EL (cell line): ENCODE results near the gene GRB10.

Experiments used
- DNase-seq: peaks from one replicate; pipeline ENCODE4 v3.0.0-alpha.2; 2016

GRB10 gene

DNA sequence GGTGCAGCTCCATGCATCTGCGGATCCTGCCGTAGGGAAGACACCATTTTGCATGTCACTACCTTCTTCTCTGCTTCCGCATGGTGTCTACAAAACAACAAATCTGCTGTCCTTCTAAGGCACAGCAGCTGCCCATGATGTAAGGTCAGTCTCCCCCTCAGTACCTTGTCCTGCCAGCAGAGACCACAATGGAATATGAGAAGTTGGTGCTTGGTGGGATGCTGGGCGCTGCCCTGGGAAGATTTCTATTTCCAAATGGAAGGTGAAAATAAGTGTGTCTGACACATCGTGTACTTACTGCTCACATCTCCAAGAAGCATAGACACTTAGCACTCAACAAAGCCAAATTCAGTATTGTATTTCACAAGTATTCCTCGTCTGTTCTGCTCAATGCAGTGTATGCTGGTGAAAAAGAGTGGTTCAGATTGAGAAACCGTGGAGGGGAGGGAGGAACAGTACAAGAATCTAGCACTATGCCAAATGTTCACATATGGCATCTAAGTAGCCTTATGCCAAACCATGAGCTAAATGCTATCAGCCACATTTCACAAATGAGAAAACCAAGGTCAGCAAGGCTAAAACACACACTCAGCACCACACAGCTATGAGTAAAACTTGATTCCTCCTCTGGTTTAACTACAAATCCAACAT is 95.0 kb downstream of the GRB10 start:
- no peak for DNase-seq

DNA sequence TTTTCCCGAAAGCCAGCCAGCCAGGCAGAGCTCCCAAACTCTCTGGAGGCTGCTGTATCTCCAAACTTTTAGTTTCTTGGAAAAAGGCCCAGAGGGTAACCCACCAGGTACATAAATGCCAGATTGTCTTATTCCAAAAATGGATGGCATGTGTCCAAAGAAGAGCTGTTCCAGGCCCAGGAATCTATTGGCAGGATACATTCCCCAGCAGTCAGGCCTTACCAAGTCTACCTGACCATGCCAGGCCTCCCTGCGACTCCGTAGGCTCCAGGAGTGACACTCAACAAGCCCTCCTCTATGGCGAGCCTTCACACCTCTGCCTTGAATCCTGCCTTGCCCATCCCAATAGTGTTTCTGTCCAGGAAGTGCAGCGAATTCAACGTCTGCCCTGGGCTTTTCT is 95.6 kb downstream of the GRB10 start:
- DNase-seq: no peak

DNA sequence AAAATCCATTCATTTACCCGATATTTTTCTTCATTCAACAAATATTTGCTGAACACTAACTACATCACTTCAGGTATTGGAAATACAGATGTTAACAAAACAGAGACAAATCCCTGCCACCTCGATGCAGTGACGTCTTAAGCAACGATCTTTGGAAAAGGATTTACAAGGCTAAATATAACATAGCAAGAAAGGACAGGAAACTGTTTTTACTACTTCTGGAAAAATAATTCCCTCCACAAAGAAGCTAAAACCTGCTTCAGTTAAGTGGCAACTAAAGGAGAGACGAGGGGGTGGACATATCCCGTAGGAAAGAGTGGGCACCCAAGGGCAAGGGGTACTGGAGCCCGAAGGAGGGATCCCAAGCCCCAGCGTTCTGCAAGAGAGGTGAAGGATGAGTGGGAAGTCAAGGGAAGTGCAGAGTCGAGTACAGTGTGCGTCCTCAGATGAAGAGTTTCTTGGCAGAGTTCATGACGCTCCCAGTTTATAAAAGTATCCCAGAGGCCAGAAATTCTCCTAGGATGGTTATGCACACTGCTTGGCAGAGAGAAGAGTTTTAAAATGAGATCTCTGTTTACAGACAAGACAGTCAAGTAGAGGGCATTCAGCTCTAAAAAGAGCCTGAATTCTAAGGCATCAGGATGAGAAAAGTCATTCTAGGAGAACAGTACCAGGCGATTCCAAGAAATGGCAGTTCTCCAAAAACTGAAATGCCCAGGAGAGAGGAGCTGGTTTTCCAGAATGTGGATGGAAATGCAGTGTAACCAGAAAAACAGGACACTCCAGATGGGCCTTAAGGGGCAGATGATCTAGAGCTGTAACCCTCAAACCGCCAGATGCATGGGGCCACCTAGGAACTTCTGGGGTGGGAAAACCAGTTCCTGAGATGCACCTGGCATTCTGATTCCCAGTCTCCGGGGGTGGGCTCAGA is 97.3 kb downstream of the GRB10 start:
- DNase-seq: no peak

DNA sequence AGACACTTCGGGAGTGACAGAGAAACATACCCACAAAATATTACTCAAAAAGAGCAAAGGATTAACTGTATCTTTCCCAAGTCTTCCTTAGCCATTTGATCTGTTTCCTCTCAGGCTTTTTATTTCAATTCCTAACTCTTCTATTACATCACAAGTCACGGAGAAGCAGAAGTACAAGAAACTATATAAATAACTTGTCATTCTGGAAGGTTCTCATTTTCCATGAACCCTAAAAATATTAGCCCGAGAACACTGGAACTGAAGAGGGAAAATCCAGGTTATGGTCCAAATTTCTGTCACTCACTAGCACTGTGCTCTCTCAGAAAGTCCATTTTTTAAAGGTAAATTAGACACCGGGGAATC is 98.0 kb downstream of the GRB10 start:
- DNase-seq: no peak

DNA sequence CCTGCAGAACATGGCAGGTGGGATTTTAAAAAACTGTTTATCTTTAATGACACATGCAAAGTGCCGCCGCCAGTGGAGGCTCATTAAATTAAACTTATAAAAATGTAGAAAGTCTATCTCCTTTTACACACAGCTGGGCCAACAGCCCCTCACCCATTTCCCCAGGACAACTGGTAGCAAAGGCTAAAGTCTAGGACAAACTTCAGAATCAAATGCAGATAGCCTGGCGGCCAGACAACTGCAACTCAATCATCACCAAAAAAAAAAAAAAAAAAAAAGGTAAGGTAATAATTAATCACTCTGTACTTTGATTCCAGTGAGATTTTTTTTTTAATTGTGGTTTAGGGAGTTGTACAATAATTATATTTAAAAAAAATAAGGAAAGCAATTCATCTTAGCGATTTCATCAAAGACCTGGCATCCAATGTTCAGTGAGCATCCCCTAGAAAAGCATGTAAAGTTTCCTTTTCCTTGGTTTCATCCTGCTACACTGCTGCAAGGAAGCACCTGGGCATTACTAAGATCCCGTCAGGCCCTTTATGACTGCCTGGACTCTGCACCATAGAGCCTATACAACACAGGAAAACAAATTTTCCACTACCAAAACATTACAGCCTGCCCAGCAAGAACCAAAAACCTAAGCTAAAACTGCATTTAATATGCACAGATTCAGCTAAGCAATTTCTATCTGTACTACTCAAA is 98.5 kb downstream of the GRB10 start:
- no peak for DNase-seq

DNA sequence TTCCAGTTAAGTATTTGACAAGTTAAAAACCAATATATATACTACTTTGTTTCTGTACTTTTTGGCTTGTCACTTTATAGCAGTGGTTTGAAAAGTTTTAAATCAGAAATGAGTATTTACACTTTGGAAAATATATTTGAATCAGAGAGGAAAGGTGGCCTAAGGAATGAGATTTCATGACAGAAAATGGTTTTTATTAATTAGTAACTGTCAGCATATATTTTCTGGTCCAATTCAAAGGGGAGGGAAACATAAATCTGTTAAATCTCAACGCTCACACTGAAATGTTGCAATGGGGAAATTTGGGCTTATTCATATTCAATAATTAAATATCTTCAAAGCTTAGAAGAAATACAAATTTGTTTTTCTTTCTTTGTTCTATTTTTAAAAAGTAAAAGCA is 100.1 kb downstream of the GRB10 start:
- DNase-seq: no peak

DNA sequence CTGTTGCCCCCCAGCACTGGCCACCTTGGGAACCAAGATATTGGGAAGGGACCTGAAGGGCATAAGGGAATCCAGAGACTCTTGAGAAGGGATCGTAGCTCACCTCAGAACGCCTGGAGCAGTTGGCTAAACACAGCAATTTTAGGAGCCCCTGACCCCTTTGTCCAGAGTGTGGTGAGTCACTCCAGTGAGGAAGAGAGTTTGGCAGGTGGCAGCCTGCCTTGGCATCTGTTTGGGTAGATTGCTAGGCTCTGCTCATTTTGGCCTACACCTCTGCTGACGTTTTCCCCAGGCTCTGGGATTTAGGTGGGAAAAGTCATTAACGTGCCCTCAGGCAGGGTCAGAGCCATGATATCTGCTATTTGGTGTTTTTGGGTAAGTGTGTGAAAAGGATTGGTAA is 100.6 kb downstream of the GRB10 start:
- DNase-seq: no peak

DNA sequence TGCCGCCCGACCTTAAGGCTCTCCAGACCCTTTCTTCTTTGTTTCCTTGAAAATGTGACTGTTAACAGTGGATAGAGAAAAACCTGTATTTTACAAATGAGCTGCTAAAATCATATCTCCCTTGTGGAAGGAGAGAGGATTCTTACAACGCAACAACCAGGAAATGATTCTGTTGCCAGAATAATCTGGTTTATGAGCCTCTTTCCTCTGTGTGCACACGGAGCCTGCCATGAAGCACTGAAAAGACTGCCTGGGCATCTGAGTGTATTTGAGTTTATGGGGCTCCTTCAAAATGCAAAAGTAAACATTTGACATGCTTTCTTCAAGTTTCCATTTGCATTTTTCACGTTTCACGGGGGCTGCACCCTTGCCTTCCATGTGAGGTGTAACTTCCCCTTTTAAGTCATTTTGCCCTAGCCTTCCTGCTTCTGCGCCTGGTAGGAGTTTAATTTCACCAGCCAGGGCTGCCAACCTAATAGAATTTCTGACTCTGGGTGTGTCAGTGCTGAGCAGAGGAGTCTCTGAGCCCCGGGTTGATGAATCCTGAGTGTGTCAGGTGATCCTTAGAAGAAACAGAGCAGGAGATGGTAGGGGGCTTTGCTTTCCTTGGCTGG is 101.2 kb downstream of the GRB10 start:
- no peak for DNase-seq

DNA sequence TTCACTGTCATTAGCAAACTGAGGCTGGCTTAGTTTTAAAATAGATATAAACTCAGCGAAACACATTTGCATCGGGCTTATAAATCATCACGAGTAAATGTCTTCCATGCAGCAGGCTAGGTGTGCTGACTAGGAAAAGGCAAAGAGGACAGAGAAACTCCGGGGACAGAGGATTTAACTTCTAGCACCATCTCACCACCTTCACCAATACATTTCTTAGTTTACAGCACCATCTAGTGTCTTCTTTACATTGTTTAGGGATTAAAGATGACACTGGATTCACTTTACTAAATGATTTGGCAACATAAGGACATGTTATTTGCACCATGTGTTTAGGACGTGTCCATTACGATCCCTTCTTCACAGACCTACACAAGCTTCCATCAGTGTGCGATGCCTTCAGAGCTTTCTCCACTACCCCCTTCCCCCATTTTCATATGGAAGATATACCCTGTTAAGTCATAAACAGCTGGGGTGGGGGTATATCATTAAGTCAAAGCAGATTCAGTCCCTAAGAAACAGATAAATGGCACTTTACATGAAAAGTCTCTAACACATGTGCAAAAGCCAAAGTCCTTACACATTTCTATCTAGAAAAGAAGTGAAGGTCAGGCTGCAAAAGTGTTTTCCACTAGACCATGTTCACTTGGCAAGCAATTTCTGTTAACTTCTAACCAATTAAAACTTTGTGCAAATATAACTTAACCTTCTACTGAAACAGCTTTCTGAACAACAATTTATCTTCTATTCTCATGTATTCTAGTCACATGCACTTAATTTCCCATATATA is 103.3 kb downstream of the GRB10 start:
- peak; percentile 52 for DNase-seq

DNA sequence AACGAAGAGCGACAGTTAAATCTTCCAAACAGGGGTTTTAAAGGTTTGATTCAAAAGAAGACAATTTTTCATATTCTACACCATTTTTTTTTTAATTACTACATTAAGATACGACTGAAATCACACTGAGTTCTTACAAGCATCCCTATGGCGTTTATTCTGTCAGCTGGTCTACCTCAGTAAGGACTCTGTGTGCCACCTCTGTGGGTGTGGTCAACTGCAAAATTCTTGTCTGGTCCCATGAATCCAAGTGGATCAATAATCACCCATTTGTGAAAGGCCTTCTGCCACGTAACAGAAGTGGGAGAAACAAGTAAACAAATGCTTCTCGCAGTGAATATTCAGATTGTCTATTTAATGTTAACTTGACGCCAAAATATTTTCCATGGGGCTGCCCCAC is 104.1 kb downstream of the GRB10 start:
- no peak for DNase-seq

DNA sequence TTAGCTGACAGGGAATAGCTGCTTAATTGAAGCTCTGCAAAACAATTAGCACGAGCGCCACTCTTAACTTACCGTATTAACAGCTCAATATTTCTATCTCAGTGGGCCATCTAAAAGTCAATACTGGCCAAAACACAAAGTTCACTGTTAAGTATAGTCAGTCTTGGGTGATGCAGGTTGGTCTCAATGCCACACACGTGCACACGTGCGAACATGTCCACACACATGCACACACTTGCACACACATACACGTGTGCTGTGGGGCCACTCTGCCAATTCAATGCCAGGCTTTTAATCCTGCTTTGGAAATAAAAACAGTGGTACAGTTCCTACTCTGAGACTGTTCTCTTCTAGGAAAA is 105.1 kb downstream of the GRB10 start:
- no peak for DNase-seq

DNA sequence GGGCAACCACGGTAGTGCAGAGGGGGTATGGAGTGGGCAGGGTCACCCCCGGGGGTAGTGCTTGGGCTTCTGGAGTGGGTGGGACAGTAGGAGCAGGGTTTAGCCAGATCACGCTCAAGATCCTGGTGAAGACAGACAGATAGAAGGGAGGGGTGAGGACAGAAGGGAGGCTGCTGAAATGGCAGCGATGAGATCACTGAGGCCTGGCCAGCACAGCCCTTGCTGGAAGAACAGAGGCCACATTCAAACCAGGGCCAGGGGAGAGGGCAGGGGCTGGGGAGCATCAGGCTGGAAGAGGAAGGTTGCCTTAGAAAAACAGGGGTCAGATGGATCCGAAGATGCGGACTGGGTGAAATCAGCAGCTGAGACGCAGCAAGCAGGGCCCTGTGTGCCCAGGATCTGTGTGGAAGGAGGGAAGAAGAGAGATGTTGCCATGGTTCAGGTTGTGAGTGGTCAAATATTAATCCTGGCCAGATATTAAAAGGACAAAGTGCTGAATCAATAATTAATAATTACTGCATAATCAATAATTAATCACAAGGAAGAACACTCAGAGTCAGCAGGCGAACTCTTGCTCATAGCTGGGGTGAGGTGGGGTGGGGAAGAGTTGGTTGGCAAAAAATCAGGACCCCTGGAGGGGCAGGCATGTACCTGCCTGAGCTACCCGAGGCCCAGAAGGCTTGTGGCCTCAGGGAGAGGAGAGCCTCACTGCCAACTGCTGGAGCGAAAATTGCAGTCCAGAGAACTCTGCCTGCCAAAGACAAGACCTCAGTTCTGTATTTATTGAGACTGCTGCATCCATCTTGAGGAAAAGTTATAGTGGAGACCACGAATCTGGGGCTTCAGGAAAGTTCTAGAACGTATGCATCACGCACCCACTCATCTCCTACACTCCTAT is 105.7 kb downstream of the GRB10 start:
- DNase-seq: no peak

DNA sequence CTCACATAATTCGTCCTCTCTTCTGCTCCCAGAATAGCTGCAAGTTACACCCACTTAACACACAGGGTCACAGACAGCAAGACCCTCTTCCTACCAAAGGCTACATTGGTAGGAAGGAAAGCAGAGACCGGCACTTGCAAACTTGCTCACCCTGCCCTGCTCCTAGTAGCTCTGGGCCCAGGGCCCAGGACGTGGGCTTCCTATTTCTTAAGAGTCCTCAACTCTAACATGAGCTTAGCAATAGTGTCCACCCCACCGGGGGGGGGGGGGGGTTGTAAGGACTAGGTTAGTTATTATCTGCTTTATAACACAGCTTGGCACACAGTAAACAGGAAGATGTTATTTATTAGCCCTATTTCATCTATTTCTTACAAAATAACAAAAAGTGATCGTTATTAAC is 106.6 kb downstream of the GRB10 start:
- no peak for DNase-seq

DNA sequence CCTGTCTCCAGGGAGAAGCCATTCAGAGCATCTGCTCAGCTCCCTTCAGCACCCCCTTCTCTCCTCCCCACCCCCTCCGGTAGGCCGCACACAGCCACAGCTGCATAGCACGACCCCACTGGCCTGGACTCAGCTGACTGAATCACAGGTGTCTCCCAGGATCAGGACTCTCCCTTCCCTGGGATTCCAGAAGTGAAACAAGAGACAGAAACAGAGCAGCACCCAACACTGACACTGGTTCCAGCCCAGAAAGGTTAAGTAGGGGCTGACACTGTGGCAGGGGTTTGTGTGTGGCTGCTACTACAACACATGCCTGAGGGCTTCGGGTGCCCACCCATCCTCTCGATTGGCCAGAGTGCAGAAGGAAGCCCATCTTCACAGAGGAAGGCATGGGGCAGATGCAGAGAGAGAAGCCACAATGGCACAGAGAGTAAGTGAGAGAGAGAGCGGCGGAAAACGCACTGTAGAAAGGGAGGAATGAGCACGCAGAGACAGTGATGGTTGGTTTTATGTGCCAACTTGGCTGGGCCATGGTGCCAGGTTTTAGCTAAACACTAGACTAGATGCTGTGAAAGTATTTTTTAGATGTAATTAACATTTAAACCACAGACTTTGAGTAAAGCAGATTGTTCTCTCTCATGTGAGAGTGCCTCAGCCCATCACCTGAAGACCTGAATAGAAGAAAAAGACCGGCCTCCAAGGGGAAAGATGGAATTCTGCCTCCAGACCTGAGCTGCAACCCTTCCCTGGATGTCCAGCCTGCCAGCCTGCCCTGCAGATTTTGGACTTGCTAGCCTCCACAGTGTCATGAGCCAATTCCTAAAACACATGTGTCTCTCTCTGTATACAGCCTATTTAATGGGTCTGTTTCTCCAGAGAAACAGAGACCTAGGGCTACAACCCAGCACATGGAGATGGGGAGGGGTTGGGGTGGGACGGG is 107.5 kb downstream of the GRB10 start:
- no peak for DNase-seq

DNA sequence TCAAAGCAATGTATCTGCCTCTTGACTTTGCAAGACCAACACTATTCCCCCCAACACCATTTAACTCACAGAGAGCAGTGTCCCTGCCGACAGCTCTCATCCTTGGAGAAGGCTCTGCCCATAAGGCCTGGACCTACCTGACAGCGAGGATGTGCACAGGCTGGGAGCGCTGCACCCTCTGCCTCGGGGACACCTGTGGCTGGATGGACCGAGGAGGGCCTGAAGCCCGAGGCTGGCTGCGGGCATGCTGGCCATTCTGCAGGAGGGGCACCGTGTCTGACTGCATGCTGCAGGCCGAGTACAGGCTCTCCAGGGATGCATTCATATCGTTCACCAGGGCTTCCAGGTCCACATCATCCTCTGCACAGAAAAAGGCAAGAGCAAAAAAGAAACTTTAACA is 108.4 kb downstream of the GRB10 start:
- DNase-seq: no peak

DNA sequence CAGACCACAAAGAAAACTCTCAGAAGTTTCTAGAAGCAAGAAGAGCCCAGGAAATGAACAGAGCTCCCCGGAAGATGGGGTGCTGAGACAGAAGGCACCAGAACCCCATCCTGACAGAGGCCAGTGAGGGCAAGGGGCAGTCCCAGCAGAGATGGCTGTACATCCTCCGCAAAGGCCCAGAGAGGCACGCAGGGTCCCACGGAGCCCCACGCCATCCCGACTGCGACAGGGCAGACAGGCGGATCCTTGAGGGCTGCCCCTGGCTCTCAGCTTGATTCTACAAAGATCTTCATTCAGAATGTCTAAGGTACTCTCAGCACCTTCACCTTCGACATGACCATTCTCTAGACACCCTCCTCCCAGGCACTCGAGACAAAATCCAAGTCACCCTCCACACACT is 109.6 kb downstream of the GRB10 start:
- no peak for DNase-seq

DNA sequence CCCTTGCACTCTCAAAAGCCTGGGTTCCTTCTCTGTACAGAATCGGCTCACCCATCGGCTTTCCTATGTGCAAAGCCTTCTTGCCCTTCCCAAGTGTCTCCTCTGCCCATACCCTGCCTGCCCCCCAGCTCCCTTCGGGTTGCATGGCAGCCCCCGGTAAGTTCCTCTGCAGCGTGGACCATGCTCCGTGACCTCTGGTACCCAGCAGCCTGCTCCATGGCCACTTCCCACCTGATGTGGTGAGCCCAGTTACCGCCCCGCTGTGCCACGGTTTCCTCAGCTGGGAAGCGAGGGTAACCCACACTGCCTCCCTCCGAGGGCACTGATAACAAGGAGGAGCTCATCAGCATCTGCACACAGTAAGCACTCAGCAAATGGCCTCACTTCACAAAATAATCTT is 110.7 kb downstream of the GRB10 start:
- DNase-seq: no peak

DNA sequence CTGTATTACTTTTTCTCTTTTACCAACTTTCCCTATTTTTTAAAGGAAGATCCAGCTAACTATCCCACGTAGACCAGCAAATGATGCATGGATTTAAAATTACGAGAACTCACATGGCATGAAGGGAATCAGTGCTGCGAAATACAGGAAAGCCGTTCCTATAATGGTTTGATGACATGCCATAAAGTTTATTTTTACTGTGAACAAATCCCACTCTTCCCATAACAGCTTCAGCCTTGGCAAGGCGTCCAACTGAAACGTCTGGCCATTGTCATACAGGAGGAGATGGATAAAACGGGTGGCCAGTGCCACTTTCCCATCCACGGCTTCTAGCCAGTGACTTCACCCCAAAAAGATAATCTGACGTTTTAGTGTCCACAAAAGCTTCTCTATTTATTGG is 111.3 kb downstream of the GRB10 start:
- no peak for DNase-seq

DNA sequence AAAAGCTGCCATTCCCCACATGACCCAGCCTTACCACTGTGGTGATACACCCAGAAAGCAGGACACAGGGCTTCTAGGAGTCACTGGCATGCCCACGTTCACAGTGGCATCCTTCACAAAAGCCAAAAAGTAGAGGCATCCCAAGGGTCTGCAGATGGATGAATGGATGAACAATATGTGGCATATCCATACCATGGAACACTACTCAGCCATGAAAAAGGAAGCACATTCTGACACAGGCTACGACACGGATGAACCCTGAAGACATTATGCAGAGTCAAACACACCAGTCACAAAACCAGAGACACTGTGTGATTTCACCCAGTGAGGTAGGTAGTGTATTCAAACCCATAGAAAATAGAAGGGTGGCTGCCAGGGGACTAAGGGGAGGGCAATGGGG is 112.8 kb downstream of the GRB10 start:
- DNase-seq: no peak

DNA sequence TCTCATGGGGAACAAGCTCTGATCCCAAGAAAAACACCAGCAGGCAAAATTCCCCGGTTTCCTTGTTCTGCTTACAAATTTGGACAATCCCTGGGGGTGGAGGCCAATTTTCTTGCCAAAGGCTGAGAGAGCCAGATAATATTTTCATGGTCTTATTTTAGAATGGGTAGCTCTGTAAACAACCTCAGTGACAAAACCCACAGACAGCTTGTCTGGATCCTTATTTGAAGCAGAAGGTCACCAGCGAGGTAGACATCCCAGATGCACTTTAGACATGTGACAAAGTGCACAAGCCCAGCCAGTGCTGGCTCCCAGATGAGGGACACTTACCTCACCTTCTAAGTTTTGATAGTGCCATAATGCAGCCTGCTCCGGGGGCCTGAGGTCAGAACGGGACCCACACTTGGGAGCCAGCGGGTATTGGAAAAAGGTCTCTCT is 114.9 kb downstream of the GRB10 start:
- DNase-seq: no peak
